Sigmoid colon (tissue), 7 donors: ENCODE results near the gene THEMIS. TPM values are rescaled to one million over a fixed set of nuclear protein-coding genes. Genes with fewer than 3 reads are reported as not detected.

Experiments used
- DNase-seq: peaks from one replicate; pipeline ENCODE4 v3.0.0-alpha.2; 2019
- H3K27ac ChIP-seq, 4 donors: fragments of 200-600 bp; sonication (generic); one replicate each; pipeline ENCODE4 v1.5.1; 2016 to 2019; ENCODE audit warnings: mild to moderate bottlenecking in 1 of 4
- H3K27me3 ChIP-seq, 3 donors: fragments of 200-600 bp; sonication (generic); one replicate each; pipeline ENCODE4 v1.5.1; 2019; ENCODE audit warnings: mild to moderate bottlenecking in 1 of 3
- H3K36me3 ChIP-seq, 4 donors: fragments of 200-600 bp; sonication (generic); one replicate each; pipeline ENCODE4 v1.5.1; 2016 to 2019
- H3K4me1 ChIP-seq, 4 donors: fragments of 200-600 bp; sonication (generic); one replicate each; pipeline ENCODE4 v1.5.1; 2017 to 2019
- H3K4me3 ChIP-seq, 4 donors: fragments of 200-600 bp; sonication (generic); one replicate each; pipeline ENCODE4 v1.5.1; 2017 to 2019; ENCODE audit warnings: mild to moderate bottlenecking in 2 of 4, moderate library complexity in 1 of 4
- H3K9me3 ChIP-seq, 4 donors: fragments of 200-600 bp in 3 of 4; sonication (generic) in 3 of 4; one replicate each; pipeline versions ENCODE4 v1.5.1 to v1.6.1; 2013 to 2019
- CTCF ChIP-seq, 4 experiments: fragments of 450-650 bp in 3 of 4; fragments of 200-600 bp in 1 of 4; IDR thresholded peaks; one replicate each; pipeline ENCODE4 v1.5.1; 2016 to 2019; ENCODE audit warnings: antibody characterized with exemption in 4 of 4, mild to moderate bottlenecking in 3 of 4, moderate library complexity in 2 of 4
- EP300 ChIP-seq, 4 donors: sonication (generic); formaldehyde crosslinking; IDR thresholded peaks; one replicate each; pipeline ENCODE4 v1.6.1; 2017; ENCODE audit warnings: antibody characterized with exemption in 4 of 4
- POLR2A ChIP-seq, 2 donors: fragments of 450-650 bp; IDR thresholded peaks; one replicate each; pipeline ENCODE4 v1.6.1; 2016; ENCODE audit warnings: antibody characterized with exemption in 2 of 2, mild to moderate bottlenecking in 2 of 2, moderate library complexity in 2 of 2
- POLR2AphosphoS5 ChIP-seq, 4 donors: sonication (generic); formaldehyde crosslinking; IDR thresholded peaks; one replicate each; pipeline ENCODE4 v1.6.1; 2017; ENCODE audit warnings: antibody characterized with exemption in 4 of 4
- WGBS, 2 donors: extraction: QIAGEN DNeasy Blood & Tissue Kit; methylation state at CpG; one replicate each; pipeline ENCODE4 v1.1.7; 2013; 5-methylcytosine and 5-hydroxymethylcytosine counted together
- intact Hi-C: fragments of 100-400 bp; cut with DNase I; formaldehyde crosslinking; loops from one replicate; pipeline ENCODE4 v1.15.1; 2023
- polyA plus RNA-seq, 3 donors: library from polyadenylated mRNA; stranded (reverse); fragments of 200-250 nt; gene quantifications; one replicate each; pipeline ENCODE4 v1.2.3, GENCODE V29; 2013
- total RNA-seq, 4 donors: library from RNA; depleted of rRNA; stranded (reverse); fragments of >200 nt; gene quantifications; one replicate each; pipeline ENCODE4 v1.1.0, GENCODE V29; 2016
- donor health status: healthy with polysubstance abuse.
- donor health status: Bipolar disorder and iron deficiency.
- donor health status: healthy.

Gene THEMIS
- total and polyA plus RNA-seq, 7 donors = 0.33 to 2.5 (median 0.60) TPM; not detected in 2

GRCh38 chr6:127842562-127842961 is 58.3 kb downstream of the THEMIS start:
- Histone ChIP-seq H3K4me1 (no peaks in the 10 kb centered on the region), H3K27ac (no peak overlapping the region)

GRCh38 chr6:127841811-127842210 is 59.0 kb downstream of the THEMIS start:
- intact Hi-C loops = no loop called here
- Histone ChIP-seq H3K9me3 (no peaks in the 10 kb centered on the region), H3K27me3 (no peaks in the 10 kb centered on the region), H3K4me1 (no peaks in the 10 kb centered on the region), H3K27ac (no peak overlapping the region), H3K36me3 (no peaks in the 10 kb centered on the region), H3K4me3 (no peak overlapping the region)
- no peak for TF ChIP-seq CTCF (IDR thresholded peaks at IDR 0.05)
- TF ChIP-seq POLR2AphosphoS5 (IDR thresholded peaks at IDR 0.05) = no peak
- no peak for TF ChIP-seq EP300 (IDR thresholded peaks at IDR 0.05)
- no peak for TF ChIP-seq POLR2A (IDR thresholded peaks at IDR 0.05)
- WGBS, 2 donors = 71 to 78% methylated on average over 1 of the region's 1 CpG
- no peak for DNase-seq

More at GRCh38 chr6:127842562-127842961, 58.3 kb downstream of the THEMIS start:
- TF ChIP-seq POLR2AphosphoS5 (IDR thresholded peaks at IDR 0.05) (no peak), EP300 (IDR thresholded peaks at IDR 0.05) (no peak), POLR2A (IDR thresholded peaks at IDR 0.05) (no peak), CTCF (IDR thresholded peaks at IDR 0.05) (no peak)
- Histone ChIP-seq H3K4me3 (no peak overlapping the region), H3K36me3 (no peaks in the 10 kb centered on the region), H3K27me3 (no peaks in the 10 kb centered on the region), H3K9me3 (no peaks in the 10 kb centered on the region)
- no peak for DNase-seq
- 79 to 82% methylated on average over 4 of the region's 4 CpGs for WGBS, 2 donors
- intact Hi-C loops = no loop called here

GRCh38 chr6:127834136-127834535 is 66.7 kb downstream of the THEMIS start:
- H3K36me3 ChIP-seq = no peaks in the 10 kb centered on the region
- TF ChIP-seq POLR2A (IDR thresholded peaks at IDR 0.05) (no peak), EP300 (IDR thresholded peaks at IDR 0.05) (no peak), CTCF (IDR thresholded peaks at IDR 0.05) (no peak), POLR2AphosphoS5 (IDR thresholded peaks at IDR 0.05) (no peak)
- no peak overlapping the region for H3K27ac ChIP-seq
- H3K27me3 ChIP-seq = no peaks in the 10 kb centered on the region
- no peaks in the 10 kb centered on the region for H3K4me1 ChIP-seq
- no peak overlapping the region for H3K4me3 ChIP-seq
- no peaks in the 10 kb centered on the region for H3K9me3 ChIP-seq
- DNase-seq = no peak
- WGBS, 2 donors = 90 to 91% methylated on average over 7 of the region's 7 CpGs
- intact Hi-C loops = no loop called here

GRCh38 chr6:127833336-127833735 is 67.5 kb downstream of the THEMIS start:
- TF ChIP-seq EP300 (IDR thresholded peaks at IDR 0.05) = no peak
- TF ChIP-seq POLR2A (IDR thresholded peaks at IDR 0.05) = no peak
- no peak for TF ChIP-seq POLR2AphosphoS5 (IDR thresholded peaks at IDR 0.05)
- no peak for TF ChIP-seq CTCF (IDR thresholded peaks at IDR 0.05)
- DNase-seq = no peak
- no peak overlapping the region for H3K27ac ChIP-seq
- H3K4me1 ChIP-seq = no peaks in the 10 kb centered on the region
- H3K36me3 ChIP-seq = no peaks in the 10 kb centered on the region
- no peak overlapping the region for H3K4me3 ChIP-seq
- intact Hi-C loops = no loop called here
- no peaks in the 10 kb centered on the region for H3K27me3 ChIP-seq
- no peaks in the 10 kb centered on the region for H3K9me3 ChIP-seq

- no peak for DNase-seq
- Histone ChIP-seq H3K4me1 (no peaks in the 10 kb centered on the region), H3K9me3 (no peaks in the 10 kb centered on the region), H3K27me3 (no peaks in the 10 kb centered on the region), H3K36me3 (no peaks in the 10 kb centered on the region), H3K27ac (no peak overlapping the region), H3K4me3 (no peak overlapping the region)
- intact Hi-C loops = no loop called here
- TF ChIP-seq POLR2AphosphoS5 (IDR thresholded peaks at IDR 0.05) (no peak), POLR2A (IDR thresholded peaks at IDR 0.05) (no peak), EP300 (IDR thresholded peaks at IDR 0.05) (no peak), CTCF (IDR thresholded peaks at IDR 0.05) (no peak)
- 11 to 36% methylated on average over 1 of the region's 1 CpG for WGBS, 2 donors
These were observed 68.5 kb downstream of the THEMIS start for GRCh38 chr6:127832381-127832780.
